ENCODE data around the gene CCNG1.

DNA sequence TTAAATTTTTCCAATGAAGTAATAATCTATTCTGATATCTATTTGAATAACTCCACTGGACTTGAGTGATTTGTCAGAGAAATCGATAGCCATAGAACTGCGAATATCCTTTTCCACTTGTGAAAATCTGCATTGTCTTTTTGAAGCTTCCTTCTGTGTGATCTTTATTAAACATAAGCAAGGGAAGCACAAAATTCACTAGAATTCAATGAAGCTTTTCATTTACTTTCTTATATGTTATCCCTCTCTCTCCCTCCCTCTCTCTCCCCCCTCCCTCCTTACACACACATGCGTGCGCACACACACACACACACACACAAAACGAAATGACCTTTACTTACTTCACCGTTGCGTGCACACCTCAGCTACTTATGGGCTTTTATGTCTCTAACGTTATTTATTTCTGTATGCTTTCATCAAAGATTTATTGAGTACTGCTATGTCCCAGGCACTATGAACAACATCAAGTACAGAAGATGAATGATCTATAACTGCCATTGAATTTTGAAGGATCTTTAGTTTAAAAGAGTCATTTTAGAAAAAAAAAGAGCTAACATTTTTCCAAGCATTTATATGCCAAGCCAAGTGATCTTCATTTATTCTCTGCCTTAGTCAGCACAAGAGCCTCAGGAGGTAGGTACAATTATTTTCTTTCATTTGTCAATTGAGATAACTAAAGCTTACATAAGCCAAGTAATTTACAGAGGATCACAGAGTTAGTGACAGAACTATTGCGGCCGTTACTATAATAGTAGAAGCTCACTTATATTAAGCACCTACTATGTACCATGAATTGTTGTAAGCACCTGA lies 32.8 kb upstream of the CCNG1 start:
- TF ChIP-seq ZNF8 (CRISPR knock-in tag; IDR thresholded peaks at IDR 0.05): no peak
- TF ChIP-seq CSRNP3 (CRISPR knock-in tag; IDR thresholded peaks at IDR 0.05): no peak
